Measurements from ENCODE around the gene MAP2K2. TPM values are rescaled to one million over a fixed set of nuclear protein-coding genes. Genes with fewer than 3 reads are reported as not detected.

MAP2K2 gene
- polyA plus RNA-seq, 12 donors: 74.0 to 196 (median 100) TPM

DNA sequence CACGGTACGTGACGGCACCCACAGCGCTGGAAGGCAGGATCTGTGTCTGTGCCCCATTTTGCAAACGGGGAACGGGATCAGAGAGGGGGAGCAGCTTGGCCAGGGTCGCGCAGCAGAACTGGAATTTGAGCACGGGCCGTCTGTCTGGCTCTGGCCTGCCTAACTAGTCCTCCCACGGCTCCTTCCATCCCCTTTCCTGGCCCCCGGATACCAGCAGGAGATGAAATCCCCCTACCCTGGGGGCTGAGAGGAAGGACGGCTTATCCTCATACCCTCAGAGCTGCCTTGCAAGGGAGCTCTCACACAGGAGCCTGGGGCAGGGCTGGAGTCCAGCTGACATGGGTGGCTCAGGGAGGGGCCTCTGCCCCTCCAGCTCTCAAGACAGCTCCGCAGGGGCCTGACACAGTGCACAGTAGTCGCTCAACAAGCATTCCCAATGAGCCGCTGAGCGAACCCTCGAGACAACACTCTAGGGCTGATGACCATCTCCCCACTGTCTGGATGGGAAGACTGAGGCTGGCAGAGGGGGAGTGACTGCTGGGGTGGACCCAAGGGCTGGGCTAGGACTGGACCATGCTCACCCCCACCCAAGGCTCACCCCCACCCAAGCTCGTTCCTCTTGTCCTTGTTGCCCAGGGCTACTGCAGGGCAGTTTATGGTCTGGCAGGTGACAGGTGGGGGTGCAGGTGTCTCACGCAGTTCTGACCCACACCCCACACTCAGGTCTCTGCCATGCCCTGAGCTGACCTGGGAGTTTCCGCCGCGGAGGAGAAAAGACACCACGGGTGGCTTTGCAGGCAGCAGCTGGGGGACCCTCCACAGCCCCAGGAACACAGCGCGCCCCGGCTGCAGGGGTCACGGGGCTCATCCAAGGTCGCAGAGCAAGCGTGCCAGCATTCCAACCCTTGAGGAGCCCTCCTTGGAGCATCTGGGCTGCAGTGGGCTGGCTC lies 61.2 kb downstream of the MAP2K2 start:
- no peak for DNase-seq

DNA sequence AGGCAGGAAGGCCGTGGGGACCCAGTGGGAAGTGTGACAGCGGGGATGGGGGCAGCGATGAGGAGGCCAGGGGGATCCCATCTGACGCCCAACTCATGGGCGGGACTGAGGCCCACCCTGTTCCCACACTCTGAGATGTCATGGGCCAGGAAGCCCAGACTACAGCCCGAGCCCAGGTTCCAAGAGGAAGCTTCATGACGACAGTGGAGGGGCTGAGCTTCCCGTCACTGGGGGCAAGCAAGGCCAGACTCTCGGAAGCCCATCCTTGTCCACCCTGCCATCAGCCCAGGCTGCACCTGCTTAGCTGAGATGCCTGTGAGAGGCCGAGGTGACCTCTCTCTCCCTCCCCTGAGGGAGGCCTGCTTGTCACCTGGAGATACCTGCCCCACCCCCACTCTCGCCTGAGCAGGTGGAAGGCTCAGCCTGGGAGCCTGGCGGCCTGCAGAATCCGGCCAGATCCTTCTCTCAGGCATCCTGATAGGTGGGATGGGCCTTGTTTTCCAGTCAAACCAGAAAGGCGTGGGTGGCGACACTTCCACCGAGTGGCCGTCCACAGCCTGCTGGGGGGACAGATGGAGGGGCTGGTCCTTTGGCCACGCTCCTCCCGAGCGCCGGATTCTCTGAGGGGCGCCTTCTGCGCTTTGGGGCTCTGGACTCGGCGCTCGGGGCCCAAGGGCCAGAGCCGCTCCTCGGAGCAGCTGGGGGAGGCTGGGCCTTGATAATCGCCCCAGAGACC lies 62.1 kb downstream of the MAP2K2 start:
- no peak for DNase-seq

- DNase-seq: no peak
Measured at GRCh38 chr19:4061178-4061682, 62.7 kb downstream of the MAP2K2 start.

- no peak for DNase-seq
Measured at GRCh38 chr19:4060621-4061177, 63.2 kb downstream of the MAP2K2 start.

DNA sequence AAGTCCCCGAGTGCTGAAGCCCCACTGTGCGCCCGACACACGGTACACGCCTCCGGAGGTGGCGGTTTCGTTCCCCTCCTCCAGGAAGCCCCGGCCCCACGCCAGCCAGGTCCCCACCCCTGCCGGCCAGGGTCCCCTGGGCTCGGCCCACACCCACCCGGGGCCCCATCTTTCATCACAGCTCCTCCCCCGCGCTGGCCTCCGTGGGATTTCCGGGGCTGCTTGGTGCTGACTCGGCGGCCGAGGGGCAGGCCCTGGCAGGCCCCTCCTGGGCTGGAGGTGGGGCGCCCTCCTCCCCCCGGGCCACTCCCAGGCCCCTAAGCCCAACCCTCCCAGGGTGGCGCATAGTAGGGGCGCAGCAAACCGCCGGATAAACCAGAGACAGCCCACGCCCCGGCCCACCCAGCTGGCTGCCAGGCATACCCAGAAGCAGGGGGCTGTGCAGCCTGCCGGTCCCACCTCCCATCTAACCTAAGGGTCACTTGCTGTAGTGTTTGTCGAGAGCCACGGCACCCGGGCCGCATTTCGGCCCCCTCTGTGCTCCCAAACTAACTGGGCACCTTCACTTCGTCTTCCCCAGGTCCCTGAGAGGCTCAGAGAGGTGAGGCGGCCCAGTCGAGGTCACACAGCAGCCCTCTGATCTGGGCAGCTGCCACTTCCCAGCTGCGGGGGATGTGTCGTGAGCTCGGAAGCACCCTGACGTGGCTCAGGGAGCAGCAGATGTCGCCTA lies 63.9 kb downstream of the MAP2K2 start:
- no peak for DNase-seq

DNA sequence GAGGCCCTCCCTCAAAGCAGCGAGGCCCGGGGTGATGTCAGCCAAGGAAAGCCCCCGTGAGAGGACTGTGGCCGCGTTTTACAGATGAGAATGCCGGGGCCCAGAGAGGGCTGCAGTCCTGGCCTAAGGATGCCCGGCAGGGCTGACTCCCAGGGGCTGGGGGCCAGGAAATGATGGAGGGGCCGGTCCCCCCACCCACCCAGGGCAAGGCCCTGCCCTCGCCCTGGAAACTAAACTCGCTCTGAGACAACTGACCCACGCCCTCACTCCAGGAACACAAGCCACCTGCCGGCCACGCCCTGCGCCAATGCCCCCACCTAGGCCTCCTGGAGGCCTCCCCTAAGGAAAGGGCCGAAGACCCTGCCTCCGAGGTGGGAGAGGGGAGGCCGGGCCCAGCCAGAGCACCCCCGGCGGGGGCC lies 64.5 kb downstream of the MAP2K2 start:
- no peak for DNase-seq

- DNase-seq: no peak
Measured at GRCh38 chr19:4058693-4059452, 65.0 kb downstream of the MAP2K2 start.

DNA sequence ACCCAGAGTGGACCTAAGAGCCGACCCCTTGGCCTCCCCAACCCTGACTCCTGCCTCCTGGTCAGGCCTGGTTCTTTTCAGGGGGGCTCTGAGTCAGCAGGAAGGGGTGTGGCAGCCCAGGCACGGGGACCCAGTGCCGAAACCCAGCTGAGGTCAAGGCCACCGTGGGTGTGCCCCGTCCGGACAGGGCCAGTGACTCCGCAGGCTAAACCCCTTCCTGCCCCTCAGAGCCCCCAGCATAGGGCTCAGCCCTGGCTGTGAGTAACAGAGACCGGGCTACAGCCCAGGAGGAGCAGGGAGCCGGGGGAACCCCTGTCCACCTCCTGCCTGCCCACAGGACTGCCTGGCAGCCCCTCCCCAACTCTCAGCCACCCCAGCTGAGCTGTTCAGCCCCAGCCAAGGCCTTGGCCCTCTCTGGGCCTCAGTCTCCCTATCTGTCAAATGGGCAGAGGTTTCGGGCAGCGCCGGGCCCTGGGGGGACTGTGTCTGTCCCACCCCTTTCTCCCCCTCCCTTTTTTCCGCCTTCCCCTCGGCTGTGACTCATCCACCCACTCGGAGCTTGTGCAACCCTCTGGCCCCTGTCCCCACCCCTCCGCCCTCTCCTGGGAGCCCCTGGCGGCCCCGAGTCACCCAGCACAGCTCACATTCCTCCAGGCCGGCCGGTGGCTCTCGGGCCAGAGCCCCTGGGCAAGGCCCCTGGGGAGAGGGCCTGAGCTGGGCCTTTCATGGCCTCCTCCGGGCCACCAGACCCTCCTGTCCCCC lies 65.8 kb downstream of the MAP2K2 start:
- DNase-seq: no peak

- no peak for DNase-seq
Measured at GRCh38 chr19:4055209-4055552, 68.7 kb downstream of the MAP2K2 start.

- DNase-seq: no peak
Measured at GRCh38 chr19:4054441-4055208, 69.3 kb downstream of the MAP2K2 start.

DNA sequence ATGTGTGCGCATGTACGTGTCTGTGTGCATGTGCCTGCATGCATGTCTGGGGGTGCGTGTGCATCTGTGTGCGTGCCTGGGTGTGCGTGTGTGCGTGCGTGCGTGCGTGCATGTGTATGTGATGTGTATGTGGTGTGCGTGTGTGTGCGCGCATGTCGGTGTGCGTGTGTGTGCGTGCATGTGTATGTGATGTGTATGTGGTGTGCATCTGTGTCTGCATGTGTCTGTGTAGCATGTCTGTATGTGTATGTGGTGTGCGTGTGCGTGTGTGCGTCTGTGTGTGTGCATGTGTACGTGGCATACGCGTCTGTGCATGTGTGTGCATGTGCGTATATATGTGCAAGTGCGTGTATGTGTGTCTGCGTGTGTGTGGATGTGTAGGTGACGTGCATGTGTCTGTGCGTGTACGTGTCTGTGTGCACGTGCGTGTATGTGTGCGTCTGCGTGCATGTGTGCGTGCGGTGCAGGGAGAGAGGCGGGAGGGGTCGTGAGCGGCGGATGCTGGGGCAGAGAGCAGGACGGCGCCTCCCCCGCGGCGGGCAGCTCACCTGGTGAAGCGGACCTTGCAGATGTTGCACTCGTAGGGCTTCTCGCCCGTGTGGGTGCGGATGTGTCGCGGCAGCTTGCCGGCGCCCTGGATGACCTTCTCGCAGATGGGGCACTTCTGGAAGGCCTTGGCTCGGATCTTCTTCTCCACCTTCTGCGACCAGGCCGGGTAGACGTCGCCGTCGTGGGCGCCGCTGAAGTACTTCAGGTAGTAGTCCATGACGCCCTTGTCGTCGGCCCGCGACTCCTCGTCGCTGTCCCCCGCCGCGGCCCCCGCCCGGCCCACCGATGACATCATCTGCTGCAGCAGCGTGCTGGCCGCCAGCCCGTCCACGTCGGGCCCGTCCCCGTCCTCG lies 70.2 kb downstream of the MAP2K2 start:
- DNase-seq: no peak

DNA sequence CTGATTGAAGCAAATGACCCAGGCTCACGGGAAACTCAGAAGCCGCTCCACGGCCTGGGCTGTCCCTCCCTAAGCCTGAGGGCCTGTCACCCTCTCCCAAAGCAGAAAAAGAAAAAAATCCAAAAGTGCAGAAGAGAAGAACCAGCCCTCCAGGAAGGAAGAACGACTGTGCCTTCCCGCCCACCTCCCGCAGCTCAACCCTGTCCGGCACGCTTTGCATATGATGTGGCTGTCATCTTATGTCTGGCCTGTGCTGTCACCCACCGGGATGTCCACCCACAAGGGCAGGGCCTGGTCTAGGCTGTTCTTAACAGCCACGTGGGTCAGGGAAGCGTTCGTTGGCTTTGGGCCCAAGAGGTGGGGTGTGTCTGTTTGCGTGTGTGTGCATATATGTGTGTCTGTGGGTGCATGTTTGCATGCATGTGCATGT lies 70.9 kb downstream of the MAP2K2 start:
- no peak for DNase-seq

GRCh38 chr19:4052114-4052992 lies 71.6 kb downstream of the MAP2K2 start:
- DNase-seq: no peak

- no peak for DNase-seq
Measured at GRCh38 chr19:4051175-4052101, 72.5 kb downstream of the MAP2K2 start.

GRCh38 chr19:4049432-4049831 lies 74.5 kb downstream of the MAP2K2 start:
- DNase-seq: no peak
